GM21447 (cell line): Measurements from ENCODE around the gene CTRB1.
A peak's percentile ranks its signal among the peaks of the same experiment; 100 is the strongest.
"Not testable (repeated sequence)": the region's sequence is repeated elsewhere in the genome, so short reads cannot be mapped to it uniquely, and the experiment has no call there.

Source experiments
- ATAC-seq: cut with Tn5 transposase; IDR thresholded peaks from one replicate; pipeline ENCODE4 v1.9.1; 2021; ENCODE audit not compliant: unreplicated experiment

Gene CTRB1

DNA sequence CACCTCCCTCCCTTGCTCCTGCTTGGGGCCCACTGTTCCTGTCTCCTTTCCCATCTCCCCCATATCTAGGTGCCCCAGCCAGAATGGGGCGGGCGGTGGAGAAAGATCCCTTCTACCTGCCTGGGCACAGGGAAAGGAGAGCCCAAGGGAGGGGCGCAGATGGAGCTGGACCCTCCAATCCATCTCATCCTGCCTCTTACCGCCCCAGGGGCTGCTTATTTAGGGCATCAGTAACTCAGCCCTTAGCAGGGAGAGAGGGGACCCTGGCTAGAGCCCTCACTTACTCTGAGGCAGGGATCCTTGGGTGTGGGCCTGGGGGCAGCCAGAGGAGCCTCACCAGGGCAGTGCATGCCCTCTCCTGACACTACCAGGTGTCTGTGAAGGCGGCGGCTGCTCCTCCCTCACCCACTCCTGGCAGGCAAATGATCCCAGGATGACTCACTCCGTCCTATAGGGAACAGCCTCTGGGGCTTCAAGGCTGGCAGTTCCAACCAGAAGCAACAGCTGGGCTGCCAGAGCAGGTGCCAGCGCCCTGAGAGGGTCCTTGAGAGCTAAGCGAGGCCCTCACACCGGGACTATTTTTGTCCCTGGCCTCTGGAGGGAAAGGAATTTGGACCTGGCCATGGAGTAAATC lies 49.0 kb downstream of the CTRB1 start:
- ATAC-seq, result no peak

DNA sequence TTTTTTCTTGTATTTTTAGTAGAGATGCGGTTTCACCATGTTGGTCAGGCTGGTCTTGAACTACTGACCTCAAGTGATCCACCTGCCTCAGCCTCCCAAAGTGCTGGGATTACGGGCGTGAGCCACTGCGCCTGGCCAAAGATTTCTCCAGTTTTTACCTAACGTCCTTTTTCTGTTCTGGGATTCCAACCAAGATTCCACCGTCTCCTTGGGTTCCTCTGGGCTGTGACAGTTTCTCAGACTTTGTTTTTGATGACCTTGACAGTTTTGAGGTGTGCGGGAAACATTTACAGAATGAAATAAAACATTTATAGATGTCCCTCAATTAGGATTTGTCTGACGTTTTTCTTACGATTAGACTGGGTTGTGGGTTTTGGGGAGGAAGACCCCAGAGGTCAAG lies 50.6 kb downstream of the CTRB1 start:
- not testable (repeated sequence) for ATAC-seq

DNA sequence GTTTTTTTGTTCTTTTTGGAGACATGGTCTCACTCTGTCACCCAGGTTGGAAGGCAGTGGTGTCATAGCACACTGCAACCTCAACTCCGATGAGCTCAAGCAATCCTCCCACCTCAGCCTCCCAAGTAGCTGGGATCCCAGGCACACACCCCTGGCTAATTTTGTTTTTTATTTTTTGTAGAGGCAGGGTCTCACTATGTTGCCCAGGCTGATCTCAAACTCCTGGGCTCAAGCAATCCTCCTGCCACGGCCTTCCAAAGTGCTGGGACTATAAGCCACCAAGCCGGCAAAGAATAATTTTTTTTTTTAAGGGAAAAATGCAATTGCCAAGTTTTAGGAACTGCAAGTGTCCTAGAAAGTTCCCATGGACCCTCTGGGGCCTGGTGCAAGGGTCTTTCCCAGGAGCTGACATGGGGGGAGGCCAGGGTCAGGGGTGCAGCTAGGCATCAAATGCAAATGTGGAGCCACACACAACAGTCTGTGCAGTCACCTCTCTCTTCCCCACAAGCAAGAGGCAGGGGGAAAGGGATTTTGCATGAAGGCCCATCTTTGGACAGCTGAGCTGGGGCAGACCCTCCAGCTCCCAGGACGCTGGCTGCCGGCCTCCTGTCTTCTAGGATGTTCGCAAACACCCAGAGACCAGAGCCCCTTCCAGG lies 52.8 kb downstream of the CTRB1 start:
- peak; percentile 14 for ATAC-seq

DNA sequence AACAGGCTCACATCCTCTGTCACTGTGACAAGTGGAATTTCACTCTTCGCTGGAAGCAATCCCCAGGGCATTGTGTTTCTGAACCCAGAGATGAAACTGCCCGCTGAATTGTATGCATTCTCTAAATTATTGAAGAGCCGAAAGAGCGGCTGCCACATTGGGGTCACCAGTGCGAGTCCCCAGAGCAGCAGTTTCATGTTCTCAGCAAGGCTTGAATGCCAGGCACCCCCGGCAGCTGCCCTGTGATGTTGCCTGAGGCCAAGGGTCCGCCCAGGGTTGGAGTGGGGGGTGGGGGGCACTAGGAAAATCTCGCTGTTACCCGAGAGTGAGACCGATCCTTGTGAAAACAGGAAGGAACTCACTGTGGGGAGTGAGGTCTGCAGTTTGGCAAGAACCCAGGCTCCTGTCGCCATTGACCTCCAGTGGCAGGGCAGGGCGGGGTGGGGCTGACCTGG lies 53.3 kb downstream of the CTRB1 start:
- ATAC-seq, result peak; percentile 64

DNA sequence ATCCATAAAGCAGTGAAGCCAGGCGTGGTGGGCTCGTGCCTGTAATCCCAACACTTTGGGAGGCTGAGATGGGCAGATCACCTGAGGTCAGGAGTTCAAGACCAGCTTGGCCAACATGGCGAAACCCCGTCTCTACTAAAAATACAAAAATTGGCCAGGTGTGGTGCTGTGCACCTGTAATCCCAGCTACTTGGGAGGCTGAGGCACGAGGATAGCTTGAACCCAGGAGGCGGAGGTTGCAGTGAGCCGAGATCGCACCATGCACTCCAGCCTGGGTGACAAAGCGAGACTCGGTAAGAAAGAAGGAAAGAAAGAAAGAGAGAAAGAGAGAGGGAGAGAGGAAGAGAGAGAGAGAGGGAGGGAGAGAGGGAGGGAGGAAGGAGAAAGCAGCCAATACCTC lies 53.8 kb downstream of the CTRB1 start:
- ATAC-seq, result not testable (repeated sequence)

DNA sequence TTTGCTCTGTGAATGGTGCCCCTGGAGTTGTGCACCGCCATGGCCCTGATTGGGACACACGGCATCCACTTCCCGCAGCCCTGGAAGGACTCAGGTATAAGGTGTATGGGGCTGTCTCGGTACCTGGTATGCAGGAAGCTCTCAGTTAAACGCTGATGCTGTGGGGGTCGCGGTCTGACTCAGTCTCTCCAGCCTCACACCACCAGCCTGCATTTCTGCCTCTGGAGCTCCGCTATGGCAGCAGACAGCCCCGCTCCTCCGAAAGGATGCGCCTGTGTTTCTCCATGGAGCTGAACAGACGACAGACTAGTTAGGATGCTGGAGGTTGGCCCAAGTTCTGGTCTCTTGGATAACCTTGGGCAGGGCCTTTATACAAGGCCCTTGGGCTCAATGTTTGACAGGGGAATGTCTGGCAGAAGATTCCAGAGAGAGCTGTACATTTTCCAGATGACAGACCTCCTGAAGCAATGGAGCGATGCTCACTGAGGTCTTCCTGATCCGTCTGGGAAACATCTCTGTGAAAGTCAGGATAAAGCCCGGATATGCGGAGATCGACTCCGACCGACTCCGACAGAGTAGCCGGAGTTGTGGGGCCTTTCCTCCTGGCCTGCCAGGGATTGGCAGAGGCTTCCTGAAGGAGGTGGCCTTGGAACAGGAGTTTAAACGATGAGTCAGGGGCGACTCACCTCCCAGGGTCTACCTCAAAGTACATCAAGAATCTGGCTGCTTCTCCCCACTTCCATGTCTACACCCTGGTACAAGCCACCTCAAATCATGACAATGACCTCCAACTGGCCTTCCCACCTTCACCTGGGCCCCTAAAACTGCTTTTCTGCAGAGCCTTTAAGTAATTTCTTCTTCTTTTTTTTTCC lies 54.5 kb downstream of the CTRB1 start:
- ATAC-seq, result no peak
